OCI-LY1 (cell line): Measurements from ENCODE around the gene SNX14.

Experiments used
- H2AFZ ChIP-seq: fragments of 200-600 bp; sonication (generic), shearing (Covaris generic); 2 replicates; pipeline ENCODE4 v1.6.0; 2014; ENCODE audit warnings: antibody characterized with exemption, mild to moderate bottlenecking, low read length
- H3F3A ChIP-seq: fragments of 200-600 bp; sonication (generic), shearing (Covaris generic); 2 replicates; pipeline ENCODE4 v1.6.0; 2014; ENCODE audit warnings: mild to moderate bottlenecking, antibody characterized with exemption, low read length, moderate library complexity; ENCODE audit not compliant: insufficient read depth
- H3K27ac ChIP-seq: fragments of 200-600 bp; sonication (generic); 2 replicates; pipeline ENCODE4 v1.5.1; 2014; ENCODE audit warnings: low read length, mixed run types, mild to moderate bottlenecking, low read depth; ENCODE audit not compliant: poor library complexity, severe bottlenecking
- H3K27me3 ChIP-seq: fragments of 200-600 bp; sonication (generic); 2 replicates; pipeline ENCODE4 v1.6.0; 2014; ENCODE audit warnings: antibody characterized with exemption, mild to moderate bottlenecking, low read length, moderate library complexity; ENCODE audit not compliant: insufficient read depth
- H3K36me3 ChIP-seq: fragments of 200-600 bp; sonication (generic); 2 replicates; pipeline ENCODE4 v1.6.1; 2014; ENCODE audit warnings: mild to moderate bottlenecking, antibody characterized with exemption, low read length, moderate library complexity, mixed read lengths; ENCODE audit not compliant: insufficient read depth
- H3K4me1 ChIP-seq: fragments of 200-600 bp; sonication (generic); 2 replicates; pipeline ENCODE4 v1.5.1; 2014; ENCODE audit warnings: mild to moderate bottlenecking, low read length, moderate library complexity; ENCODE audit not compliant: insufficient read depth, severe bottlenecking
- H3K4me2 ChIP-seq: fragments of 200-600 bp; sonication (generic), shearing (Covaris generic); 2 replicates; pipeline ENCODE4 v1.6.1; 2014; ENCODE audit warnings: low read length
- H3K4me3 ChIP-seq: fragments of 200-600 bp; sonication (generic); 2 replicates; pipeline ENCODE4 v1.5.1; 2014; ENCODE audit warnings: low read length, low read depth, mild to moderate bottlenecking, mixed read lengths; ENCODE audit not compliant: poor library complexity, severe bottlenecking
- H3K79me2 ChIP-seq: fragments of 200-600 bp; shearing (Covaris generic); 2 replicates; pipeline ENCODE4 v1.6.1; 2016; ENCODE audit warnings: mixed run types, low read length, mixed read lengths; ENCODE audit not compliant: insufficient read depth
- H3K9ac ChIP-seq: fragments of 200-600 bp; sonication (generic), shearing (Covaris generic); 2 replicates; pipeline ENCODE4 v1.6.1; 2014; ENCODE audit warnings: mild to moderate bottlenecking, low read length, mixed read lengths
- H3K9me2 ChIP-seq: fragments of 200-600 bp; sonication (generic), shearing (Covaris generic); 2 replicates; pipeline ENCODE4 v1.6.1; 2014; ENCODE audit warnings: low read depth, mild to moderate bottlenecking, low read length, mixed read lengths
- H3K9me3 ChIP-seq: fragments of 200-600 bp; shearing (Covaris generic); 2 replicates; pipeline ENCODE4 v1.6.1; 2014; ENCODE audit warnings: low read length, mixed read lengths
- H4K20me1 ChIP-seq: fragments of 200-600 bp; sonication (generic), shearing (Covaris generic); 2 replicates; pipeline ENCODE4 v1.6.0; 2016; ENCODE audit warnings: mild to moderate bottlenecking, low read length; ENCODE audit not compliant: insufficient read depth
- EZH2 ChIP-seq: fragments of 200-600 bp; sonication (generic), shearing (Covaris generic); IDR thresholded peaks from 2 replicates; pipeline ENCODE4 v1.8.0; 2017; ENCODE audit warnings: borderline replicate concordance, mixed run types, mild to moderate bottlenecking, antibody characterized with exemption, low read length, moderate library complexity, mixed read lengths
- TF ChIP-seq, protein P1 (sequence below): fragments of 200-600 bp; sonication (generic), shearing (Covaris generic); IDR thresholded peaks from 2 replicates; pipeline ENCODE4 v1.5.1; 2017; ENCODE audit warnings: mild to moderate bottlenecking, antibody characterized with exemption, low read length, moderate library complexity, mixed read lengths

Gene SNX14

DNA sequence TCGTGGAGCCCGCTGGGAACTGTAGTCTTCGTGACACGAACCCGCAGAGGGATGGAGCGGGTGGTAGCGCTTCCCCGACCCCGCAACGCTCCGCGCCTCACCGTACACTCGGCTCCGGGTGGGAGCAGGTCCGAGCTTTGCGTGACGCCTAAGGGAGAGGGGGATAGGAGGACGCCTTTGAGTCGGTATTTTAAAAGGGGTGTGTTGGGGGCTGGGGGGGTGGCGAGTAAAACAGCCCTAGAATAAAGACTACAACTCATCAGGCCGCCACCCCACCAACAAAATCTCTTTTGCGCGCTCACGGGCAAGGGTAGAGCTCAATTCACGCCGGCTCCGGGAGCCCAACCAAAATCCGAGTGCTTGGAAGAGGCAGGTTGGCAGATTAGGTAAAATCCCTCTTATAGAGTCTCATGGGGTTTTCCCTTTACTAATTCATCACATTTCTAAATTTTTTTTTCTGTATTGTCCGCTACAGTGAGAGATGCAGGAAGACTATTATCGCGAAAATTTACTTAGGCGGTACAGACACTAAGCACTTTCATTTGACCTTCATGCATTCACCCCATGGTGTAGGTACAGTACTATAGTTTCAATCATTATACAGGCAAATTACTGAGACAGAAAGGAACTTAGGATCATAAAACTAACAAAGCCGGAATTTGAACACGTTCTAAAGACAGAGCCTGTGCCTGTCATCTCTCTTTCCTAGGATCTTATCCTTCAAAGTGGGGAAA is 706 bp upstream of the SNX14 start:
- H2AFZ ChIP-seq = no peak overlapping the region
- no peaks in the 10 kb centered on the region for H3K27me3 ChIP-seq
- H3K27ac ChIP-seq = peak overlapping the region; percentile 84
- H3K79me2 ChIP-seq = peaks cover 22% of the 10 kb centered on the region
- peaks cover 23% of the 10 kb centered on the region for H3K4me1 ChIP-seq
- peak overlapping the region; percentile 68 for H3K4me3 ChIP-seq
- no peaks in the 10 kb centered on the region for H3K9me2 ChIP-seq
- peak overlapping the region; percentile 70 for H3K9ac ChIP-seq
- no peaks in the 10 kb centered on the region; the same call in 1 of the 2 replicates for H3F3A ChIP-seq
- H4K20me1 ChIP-seq = no peaks in the 10 kb centered on the region
- peaks cover 6% of the 10 kb centered on the region; the same call in 1 of the 2 replicates for H3K9me3 ChIP-seq
- no peak for TF ChIP-seq EZH2
- TF ChIP-seq, protein P1, sequence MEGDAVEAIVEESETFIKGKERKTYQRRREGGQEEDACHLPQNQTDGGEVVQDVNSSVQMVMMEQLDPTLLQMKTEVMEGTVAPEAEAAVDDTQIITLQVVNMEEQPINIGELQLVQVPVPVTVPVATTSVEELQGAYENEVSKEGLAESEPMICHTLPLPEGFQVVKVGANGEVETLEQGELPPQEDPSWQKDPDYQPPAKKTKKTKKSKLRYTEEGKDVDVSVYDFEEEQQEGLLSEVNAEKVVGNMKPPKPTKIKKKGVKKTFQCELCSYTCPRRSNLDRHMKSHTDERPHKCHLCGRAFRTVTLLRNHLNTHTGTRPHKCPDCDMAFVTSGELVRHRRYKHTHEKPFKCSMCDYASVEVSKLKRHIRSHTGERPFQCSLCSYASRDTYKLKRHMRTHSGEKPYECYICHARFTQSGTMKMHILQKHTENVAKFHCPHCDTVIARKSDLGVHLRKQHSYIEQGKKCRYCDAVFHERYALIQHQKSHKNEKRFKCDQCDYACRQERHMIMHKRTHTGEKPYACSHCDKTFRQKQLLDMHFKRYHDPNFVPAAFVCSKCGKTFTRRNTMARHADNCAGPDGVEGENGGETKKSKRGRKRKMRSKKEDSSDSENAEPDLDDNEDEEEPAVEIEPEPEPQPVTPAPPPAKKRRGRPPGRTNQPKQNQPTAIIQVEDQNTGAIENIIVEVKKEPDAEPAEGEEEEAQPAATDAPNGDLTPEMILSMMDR = no peak
- peak overlapping the region; percentile 68 for H3K4me2 ChIP-seq
- H3K36me3 ChIP-seq = peaks cover 26% of the 10 kb centered on the region

DNA sequence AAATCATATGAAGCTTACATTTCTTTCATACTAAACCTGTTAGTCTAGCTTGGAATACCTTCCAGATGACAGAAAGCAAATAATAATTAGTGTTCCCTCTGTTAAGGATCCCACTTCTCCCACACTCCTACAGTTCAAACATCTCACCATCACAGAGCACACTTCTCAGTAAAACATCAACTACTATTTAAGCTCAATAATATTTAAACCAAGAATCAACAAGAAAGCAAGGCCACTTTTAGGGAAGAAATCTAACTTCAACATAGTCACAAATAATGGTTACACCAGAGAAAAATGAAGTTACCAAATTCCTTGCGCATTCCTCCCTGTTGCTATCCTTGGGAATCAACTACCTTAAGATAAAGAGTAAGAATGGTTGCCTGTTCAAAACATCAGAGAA is 1.6 kb downstream of the SNX14 start:
- H3K9me3 ChIP-seq = peaks cover 6% of the 10 kb centered on the region; the same call in 1 of the 2 replicates
- no peaks in the 10 kb centered on the region for H4K20me1 ChIP-seq
- H3K27me3 ChIP-seq = no peaks in the 10 kb centered on the region
- no peak overlapping the region for H2AFZ ChIP-seq
- TF ChIP-seq EZH2 = no peak
- TF ChIP-seq, protein P1 = no peak
- H3K27ac ChIP-seq = no peak overlapping the region
- H3F3A ChIP-seq = no peaks in the 10 kb centered on the region; the same call in 1 of the 2 replicates
- no peak overlapping the region for H3K9ac ChIP-seq
- no peaks in the 10 kb centered on the region for H3K9me2 ChIP-seq
- H3K4me1 ChIP-seq = peaks cover 23% of the 10 kb centered on the region
- H3K4me3 ChIP-seq = peak overlapping the region; percentile 68
- H3K79me2 ChIP-seq = peaks cover 24% of the 10 kb centered on the region
- no peak overlapping the region for H3K4me2 ChIP-seq
- peaks cover 31% of the 10 kb centered on the region for H3K36me3 ChIP-seq

DNA sequence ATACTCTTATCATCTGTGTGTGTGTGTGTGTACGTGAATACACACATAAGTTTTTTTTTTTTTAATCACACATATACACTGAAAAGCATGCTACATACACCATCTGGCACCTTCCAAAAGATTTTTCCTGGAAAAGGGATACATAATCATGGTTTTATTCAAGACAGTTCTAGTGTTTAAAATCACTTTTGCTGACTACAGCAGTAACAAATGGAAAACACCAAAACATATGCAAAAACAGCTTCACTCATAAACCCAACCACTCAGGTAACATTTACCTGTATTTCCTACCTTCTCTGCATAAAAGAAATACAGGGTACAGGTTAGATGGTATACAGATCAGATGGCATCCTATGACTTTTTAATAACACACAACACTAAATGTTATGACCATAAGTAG is 2.5 kb downstream of the SNX14 start:
- H3K9ac ChIP-seq = no peak overlapping the region
- H3K9me3 ChIP-seq = peaks cover 6% of the 10 kb centered on the region; the same call in 1 of the 2 replicates
- H3K4me2 ChIP-seq = no peak overlapping the region
- TF ChIP-seq EZH2 = no peak
- TF ChIP-seq, protein P1 = no peak
- no peaks in the 10 kb centered on the region for H3K9me2 ChIP-seq
- H3K27me3 ChIP-seq = no peaks in the 10 kb centered on the region
- no peak overlapping the region for H3K4me3 ChIP-seq
- peaks cover 36% of the 10 kb centered on the region for H3K36me3 ChIP-seq
- no peaks in the 10 kb centered on the region for H4K20me1 ChIP-seq
- H3K79me2 ChIP-seq = peaks cover 30% of the 10 kb centered on the region
- H3F3A ChIP-seq = no peaks in the 10 kb centered on the region
- peaks cover 21% of the 10 kb centered on the region for H3K4me1 ChIP-seq
- H3K27ac ChIP-seq = no peak overlapping the region
- no peak overlapping the region for H2AFZ ChIP-seq
